Activated CD8-positive, alpha-beta memory T cell treated with anti-CD3 and anti-CD28 coated beads for 1 hour (primary cell): ENCODE measurements around the gene PRKACB.

Experiments used
- DNase-seq, 2 donors: peaks; one replicate each; pipeline ENCODE4 v3.0.0-alpha.2; 2020; ENCODE audit warnings: low read depth in 1 of 2; ENCODE audit errors: extremely low read depth in 1 of 2

PRKACB gene

DNA sequence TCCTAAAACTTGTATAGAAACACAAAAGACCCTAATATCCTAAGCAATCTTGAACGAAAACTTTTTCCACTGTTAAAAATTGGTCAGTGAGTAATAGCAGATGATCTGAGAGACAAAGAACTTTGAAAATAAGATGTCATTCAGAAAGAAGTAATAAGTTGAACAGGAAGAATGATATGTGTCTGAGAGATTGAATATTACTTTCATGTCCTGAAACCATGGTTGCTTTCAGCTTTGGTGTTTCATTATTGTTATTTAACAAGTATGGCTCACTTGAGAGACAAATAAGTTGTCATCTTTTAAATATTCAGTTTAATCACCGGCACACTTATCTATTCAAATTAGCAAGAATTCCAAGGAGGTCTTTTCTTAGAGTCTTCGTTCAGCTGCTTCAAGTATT is 11.4 kb downstream of the PRKACB start:
- no peak for DNase-seq

DNA sequence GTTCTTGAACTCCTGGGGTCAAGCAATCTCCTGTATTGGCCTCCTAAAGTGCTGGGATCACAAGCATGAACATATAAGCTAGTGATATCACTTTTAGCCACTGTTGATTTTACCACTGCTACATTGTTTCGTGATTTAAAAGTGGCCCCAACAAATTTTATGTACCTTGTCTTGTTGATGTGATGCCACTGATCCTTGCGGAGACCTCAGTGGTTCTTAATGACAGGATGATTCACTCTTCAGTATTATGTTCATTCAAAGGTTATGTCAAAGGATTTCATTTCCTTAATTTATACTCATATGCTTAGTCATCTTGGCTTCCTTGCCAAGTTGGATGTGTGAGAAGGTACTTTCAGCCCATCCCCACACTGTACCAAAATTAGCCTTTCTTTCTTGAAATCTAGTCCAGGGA is 12.1 kb downstream of the PRKACB start:
- no peak for DNase-seq

DNA sequence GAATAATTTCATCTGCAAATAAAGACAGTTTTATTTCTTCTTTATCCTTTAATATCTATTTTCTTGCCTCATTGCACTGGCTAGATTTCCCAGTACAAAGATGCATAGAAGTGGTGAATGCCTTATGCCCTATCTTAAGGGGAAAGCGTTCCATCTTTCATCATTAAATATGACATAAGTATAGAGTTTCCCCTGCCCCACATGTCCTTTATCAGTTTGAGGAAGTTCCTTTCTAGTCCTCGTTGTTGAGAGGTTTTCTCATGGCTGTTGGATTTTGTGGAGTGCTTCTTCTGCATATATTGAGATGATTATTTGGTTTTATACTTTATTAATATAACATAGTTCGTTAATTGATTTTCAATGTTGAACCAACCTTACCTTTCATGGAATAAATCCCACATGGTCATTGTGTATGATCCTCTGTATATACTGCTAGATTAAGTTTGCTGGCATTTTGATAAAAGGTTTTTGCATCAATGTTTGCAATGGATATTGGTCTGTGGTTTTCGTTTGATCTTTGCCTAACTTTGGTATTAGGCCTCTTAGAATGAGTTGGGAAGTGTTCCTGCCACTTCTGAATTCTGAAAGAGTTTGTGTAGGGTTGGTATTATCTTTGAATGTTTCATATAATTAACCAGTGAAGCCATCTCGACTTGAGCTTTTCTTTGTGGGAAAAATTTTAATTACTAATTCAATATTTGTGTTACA is 15.6 kb downstream of the PRKACB start:
- no peak for DNase-seq

DNA sequence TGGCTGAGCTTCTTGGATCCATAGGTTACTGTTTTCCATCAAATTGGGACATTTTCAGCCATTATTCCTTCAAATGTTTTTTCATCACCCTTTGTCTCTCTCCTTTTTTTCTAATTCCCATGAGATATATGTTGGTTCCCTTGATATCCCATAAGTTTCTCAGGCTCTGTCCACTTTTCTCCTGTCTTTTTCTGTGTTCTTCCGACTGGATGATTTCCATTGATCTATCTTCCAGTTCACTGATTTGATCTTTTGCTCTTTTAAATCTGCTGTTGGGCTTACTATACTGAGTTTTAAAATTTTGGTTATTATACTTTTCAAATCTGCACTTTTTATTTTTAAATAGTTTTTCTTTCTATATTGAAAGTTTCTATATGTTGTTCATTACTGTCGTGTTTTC is 18.2 kb downstream of the PRKACB start:
- DNase-seq, result no peak

DNA sequence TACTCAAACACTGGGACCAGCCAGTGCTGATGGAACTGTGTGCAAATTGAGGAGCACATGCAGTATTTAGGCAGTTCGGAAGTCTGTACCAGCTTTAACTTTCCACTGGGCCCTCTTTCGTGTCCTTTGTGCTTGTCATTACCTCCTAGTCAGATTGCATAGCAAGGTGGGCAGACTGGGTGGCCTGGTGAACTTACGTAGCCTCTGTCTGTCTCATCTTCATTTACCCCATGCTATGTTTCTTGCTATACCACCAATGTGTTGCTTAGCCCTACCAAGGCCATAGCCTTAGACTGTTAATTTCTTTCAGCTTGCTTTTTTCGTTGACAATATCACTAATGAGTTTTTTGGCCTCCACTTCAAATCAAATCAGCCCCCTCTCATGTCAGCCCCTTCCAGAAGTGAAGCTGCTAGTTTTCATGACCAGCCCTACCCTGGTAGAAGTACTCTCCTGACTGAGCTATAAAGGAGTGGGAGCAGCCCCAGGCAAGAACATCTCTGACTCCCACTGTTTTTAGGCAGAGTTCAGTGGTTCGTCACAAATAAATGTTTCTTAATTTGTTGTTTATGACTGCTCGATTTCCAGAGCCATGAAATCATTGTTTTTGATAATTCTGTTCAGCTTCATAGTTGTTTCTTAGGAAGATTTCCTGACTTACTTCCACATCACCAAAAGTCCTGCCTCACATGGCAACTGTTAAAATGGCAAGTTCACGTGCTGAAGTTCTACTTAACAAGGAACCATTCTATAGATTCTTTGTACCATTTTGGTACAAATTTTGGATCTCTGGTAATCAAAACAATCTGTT is 19.3 kb downstream of the PRKACB start:
- no peak for DNase-seq

DNA sequence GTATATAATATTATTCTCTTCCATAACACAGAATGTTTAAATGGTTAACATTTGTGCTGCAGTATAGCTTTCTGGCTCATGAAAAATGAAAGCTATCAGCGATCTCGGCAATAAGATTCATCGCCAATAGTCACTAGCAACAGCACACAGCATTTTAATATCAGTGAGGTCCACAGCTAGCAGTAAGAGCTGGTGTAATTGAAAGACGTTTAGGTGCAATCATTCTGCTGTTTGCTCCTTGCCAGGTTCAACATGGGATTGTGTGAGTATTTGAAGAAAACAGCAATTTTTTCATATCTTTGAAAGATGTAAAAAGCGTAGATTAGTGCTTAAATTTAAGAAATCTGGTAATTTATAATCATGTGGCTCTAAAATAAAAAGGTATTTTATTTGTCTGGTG is 20.1 kb downstream of the PRKACB start:
- DNase-seq, result no peak

DNA sequence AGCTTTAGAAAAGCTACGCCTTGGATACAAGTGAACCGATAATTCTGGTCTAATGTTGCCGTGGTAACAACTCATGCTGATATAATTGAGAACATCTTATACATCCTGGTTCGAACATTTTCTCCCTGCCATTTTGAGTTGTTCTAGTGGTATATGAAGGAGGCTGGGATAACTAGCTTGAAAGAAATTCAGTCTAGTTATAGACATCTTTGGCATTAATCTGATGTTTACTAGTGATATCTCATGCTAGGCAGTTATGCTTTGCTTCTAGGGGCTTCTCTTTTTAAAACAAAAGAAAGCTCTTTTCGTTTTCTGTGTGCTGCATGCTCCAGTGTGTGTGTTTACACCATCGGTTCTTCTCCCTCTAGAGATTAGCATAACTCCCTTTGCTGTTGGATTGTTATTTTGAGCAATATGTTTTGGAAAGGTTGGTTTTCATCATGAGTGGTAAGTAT is 20.5 kb downstream of the PRKACB start:
- no peak for DNase-seq

DNA sequence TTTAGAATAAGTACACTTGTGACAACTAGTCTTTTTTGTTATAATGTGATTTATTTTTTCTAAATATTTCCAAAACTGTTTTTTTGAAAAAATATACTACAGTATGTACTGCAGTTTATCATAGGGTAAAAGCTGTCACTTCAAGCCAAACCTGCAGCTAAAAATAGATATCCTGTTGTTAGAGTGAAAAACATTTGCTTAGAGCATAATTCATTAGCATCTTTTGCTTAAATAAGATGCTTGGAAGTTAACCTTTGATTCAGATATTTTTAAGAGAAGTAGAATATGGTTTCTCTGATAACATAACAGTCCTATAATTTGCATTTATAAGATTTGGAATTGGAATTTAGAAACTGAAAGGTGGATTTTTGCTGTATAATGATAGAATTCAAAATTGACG is 21.5 kb downstream of the PRKACB start:
- no peak for DNase-seq

DNA sequence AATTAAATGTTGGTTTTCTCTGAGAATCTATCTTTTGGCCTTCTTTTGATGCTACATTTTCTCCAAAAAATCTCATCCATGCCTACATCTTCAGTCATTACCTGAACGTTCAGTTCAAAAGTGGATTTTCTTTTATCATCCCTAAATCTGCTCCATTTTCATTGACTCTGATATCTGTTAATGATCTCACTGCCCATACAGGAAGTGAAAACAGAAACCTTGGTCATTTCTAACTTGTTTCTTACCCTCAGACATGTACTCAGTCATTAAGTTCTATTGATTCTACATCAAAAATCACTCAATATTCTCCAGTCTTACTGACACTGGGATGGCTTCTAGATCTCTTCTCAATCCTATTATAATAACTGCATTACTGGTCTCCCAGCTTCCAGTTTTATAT is 22.7 kb downstream of the PRKACB start:
- DNase-seq, result no peak

DNA sequence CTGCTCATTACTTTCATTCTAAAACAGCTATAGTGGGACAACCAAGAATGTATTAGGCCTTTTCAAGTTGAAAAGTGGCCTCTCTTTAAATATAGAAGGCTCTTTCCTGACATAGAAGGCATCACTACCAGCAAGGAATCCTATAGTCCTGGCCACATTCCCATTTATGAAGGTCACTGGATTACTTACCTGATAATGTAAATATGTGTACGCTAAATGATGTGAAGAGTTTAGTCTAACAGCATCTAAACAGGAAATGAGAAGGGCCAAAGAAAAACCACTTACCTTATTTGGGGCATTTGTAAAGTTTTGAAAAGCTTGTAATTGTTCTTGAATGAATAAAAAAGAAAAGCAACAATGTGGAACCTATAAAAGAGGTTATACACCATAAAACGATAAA is 24.7 kb downstream of the PRKACB start:
- no peak for DNase-seq

DNA sequence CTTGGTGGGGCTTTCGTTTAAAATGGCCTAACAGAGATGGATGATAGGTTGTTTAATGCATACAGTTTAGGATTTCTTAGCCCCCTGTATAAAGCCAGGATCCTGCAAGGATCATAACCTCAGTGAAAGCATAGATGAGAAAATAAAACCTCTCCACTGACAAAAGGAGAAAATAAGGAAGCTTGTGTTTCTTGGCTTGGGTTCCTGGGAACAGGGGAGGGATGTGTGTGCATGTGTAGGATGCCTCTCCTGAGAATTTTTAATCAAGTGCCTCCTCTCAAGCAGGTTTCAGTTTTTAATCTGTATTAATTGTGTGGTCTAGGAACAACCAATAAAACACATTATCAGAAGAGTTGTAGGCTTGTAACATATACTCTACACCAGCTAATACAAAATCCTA is 26.1 kb downstream of the PRKACB start:
- DNase-seq, result no peak

DNA sequence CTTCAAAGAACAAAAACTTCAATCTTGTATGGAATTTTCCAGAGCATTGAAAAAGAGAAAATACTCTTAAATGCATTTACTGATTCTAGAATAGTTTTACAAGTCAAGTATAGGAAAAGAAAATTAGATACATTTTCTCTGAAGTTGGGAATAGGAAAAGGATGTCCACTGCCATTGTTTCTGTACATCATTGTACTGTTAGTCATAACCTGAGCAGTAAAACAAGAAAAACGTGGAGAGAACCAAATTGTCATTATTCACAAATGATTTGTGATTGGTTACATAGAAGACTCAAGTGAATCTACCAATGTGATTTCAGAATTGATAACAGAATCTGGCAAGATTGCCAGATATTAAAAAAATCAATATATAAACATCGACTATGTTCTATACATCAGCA is 27.4 kb downstream of the PRKACB start:
- no peak for DNase-seq

DNA sequence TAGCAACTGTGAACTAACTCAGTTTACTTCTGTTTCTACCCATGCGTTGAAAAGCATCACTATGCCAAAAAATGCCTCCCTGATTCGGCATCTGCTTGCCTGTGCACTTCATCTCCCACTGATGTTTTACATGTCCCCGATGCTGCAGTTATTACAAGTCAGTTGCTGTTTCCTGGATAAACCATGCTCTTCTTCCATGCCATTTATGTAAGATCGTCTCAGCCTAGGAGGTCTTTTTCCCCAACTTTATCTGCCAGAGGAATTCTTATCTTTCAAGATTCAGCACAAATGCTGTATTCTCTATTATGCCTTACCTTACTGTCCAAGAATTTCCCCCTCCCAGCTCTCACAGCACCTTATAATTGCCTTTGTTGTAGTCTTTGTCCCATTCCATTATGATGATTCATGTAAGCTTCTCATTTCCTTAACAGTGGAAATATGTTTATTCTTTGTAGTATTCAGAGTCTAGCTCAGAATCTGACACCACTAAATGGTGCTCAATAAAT is 30.0 kb downstream of the PRKACB start:
- no peak for DNase-seq

DNA sequence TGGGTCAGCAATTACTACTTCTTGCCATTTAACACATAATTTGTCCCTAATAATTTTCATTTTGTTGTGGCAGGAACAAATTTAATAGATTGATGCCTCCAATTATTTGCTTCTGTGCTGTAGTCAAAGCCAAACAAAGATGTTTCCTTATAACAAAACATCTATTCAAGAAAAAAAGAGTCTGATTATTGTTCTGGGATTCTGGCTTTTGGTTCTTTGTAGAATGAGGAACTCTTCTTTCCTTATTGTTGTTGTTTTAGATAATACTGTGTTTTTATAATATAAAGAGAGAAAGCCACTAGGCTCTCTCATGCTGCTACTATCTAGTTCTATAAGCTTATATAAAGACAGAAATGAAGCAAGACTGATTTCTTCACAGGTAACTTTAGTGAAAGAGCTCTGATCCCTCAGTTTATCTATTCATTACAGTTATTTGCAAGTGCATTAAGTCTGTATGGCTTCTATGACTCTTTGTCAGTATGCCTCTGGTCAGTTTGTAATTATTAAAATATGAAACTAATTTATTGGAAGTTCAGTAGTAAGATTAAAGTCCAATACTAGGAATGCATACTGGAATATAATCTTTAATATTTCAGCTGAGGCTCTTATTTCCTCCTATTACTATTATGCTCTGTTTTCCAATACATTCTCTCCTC is 37.4 kb downstream of the PRKACB start:
- DNase-seq, result no peak

DNA sequence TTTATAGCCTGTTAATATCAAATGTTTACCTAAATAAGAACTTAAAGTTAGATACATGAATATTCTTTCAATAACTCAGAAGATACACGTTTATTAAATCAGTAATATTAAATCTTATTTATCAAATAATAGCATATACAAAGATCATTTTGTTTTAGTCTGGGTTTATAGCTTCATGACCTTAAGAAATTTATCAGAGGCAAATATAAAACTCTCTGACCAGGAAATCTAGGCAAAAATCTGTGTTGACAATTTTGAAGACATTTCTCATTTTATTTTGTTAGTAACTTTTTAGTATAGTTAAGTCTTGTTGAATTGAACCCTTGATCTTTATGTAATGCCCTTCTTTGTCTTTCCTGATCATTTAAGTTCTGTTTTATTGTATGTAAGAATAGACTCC is 46.4 kb downstream of the PRKACB start:
- DNase-seq, result no peak

DNA sequence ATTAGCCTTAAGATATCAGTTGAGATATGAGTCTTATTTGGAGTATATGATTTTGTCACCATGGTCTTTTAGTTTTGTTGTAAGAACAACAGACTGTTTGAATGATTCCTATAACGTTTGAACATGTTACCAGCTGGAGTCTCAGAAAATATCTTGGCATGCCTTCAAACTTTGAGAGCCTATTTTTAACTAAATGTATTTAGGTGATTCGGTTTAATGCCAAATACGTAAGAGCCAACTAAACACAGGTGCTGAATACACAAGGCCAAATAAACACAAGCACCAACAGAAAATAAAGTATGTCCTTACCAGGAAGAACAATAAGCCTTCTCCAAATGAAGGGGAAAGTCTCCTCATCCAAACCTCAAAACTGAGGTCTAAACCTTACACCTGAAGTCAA is 48.6 kb downstream of the PRKACB start:
- no peak for DNase-seq

DNA sequence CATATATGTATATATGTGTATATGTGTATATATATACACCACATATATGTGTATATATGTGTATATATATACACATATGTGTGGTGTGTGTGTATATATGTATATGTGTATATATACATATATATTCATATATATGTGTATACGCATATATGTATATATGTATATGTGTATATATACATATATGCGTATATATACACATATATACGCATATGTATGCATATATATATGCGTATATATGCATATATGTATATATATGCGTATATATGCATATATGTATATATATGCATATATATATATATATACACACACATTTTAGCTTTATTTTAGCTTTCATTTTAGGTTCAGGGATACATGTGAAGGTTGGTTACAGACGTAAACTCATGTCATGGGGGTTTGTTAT is 54.8 kb downstream of the PRKACB start:
- no peak for DNase-seq

DNA sequence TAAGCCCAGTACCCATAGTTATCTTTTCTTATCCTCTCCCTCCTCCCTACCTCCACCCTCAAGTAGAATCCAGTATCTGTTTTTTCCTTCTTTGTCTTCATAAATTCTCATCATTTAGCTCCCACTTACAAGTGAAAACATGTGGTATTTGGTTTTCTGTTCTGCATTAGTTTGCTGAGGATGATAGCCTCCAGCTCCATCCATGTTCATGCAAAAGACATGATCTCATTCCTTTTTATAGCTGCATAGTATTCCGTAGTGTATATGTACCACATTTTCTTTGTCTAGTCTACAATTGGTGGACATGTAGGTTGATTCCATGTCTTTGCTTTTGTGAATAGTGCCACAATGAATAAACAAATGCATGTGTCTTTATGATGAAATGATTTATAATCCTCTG is 55.2 kb downstream of the PRKACB start:
- DNase-seq, result no peak

DNA sequence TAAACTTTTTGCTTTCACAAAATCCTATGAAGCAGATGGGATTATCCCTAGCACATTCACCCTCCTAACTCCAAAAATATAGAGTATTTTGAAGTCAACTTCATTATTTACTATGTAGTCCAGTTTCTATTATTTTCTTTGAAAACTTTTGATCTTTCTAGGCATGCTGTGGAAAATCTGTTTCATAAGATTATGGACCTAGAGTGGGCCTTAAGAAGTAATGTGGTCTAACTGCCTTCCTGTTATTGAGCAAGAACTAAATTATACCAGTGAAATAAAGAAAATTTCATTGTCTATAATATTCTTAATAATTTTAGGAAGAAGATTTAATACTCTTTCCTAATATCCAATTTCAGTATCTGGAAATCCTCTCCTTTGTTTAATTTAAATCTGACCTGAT is 58.1 kb downstream of the PRKACB start:
- DNase-seq, result no peak

DNA sequence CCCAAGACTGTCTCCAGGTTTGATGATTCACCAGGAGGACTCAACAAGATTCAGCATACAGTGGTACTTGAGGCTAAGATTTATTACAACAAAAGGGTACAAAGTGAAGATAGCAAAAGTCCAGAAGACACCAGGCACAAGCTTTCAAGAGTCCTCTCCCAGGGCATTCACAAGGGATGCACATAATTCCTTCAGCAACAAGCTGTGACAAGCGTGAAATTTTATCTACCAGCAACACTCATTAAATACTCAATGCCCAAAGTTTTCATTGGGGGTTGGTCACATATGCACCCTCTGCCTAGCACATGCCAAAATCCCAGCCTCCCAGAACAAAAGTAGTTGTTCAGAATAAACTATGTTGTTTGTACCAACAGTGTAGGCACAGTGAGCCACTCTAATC is 62.3 kb downstream of the PRKACB start:
- DNase-seq, result no peak

DNA sequence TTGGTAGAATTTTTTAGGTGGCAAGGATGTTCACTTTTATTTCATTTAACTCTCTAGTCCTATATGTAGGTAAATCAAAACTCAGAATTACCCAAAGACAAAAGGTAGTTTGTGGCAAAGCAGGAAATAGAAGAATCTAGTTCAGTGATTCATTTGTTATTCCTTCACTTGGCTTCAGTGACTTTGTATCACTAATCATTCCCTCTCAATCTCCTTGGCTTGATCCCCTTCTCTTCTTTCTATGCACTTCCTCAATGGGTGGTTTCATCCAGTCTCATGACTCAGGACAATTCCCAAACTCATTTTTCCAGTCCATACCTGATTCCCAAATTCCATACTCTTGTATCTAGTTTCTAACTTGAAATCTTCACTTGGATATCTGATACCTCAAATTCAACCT is 64.9 kb downstream of the PRKACB start:
- no peak for DNase-seq
